K562 (cell line): ENCODE measurements around the gene PRRT2. TPM values are rescaled to one million over a fixed set of nuclear protein-coding genes. Genes with fewer than 3 reads are reported as not detected.

Source experiments
- CBFA2T2 ChIP-seq: fragments of 450-650 bp; conservative IDR thresholded peaks from 2 replicates; pipeline ENCODE4 v1.6.1; 2017; ENCODE audit warnings: mild to moderate bottlenecking
- CC2D1A ChIP-seq: fragments of 450-650 bp; IDR thresholded peaks from 2 replicates; pipeline ENCODE4 v1.6.1; 2017; ENCODE audit warnings: mild to moderate bottlenecking
- CHCHD3 ChIP-seq: fragments of 250-450 bp; sonication (Bioruptor Pico); IDR thresholded peaks from 2 replicates; pipeline ENCODE4 v2.1.2; 2022; ENCODE audit warnings: mild to moderate bottlenecking
- CREB1 ChIP-seq, 2 experiments: sonication (generic) in 1 of 2; formaldehyde crosslinking in 1 of 2; IDR thresholded peaks; 2 replicates each; pipeline versions ENCODE4 v1.6.1 to v1.8.0; 2012 to 2022; ENCODE audit warnings: inconsistent platforms in 1 of 2, mild to moderate bottlenecking in 1 of 2, missing genetic modification reagents in 1 of 2, moderate library complexity in 1 of 2
- HDAC1 ChIP-seq, 2 experiments: fragments of 450-650 bp; IDR thresholded peaks; 2 replicates each; pipeline ENCODE4 v1.6.1; 2016 to 2017; ENCODE audit warnings: inconsistent platforms in 1 of 2, mild to moderate bottlenecking in 1 of 2, moderate library complexity in 1 of 2
- KAT8 ChIP-seq: fragments of 450-650 bp; IDR thresholded peaks from 2 replicates; pipeline ENCODE4 v1.6.1; 2016; ENCODE audit warnings: low read depth, mild to moderate bottlenecking
- MED1 ChIP-seq: sonication (generic); formaldehyde crosslinking; IDR thresholded peaks from 2 replicates; pipeline ENCODE4 v1.8.1; 2023; ENCODE audit warnings: missing genetic modification reagents, borderline replicate concordance
- MTA2 ChIP-seq: fragments of 450-650 bp; IDR thresholded peaks from 2 replicates; pipeline ENCODE4 v1.6.1; 2016; ENCODE audit warnings: low read depth
- NR2C2 ChIP-seq, 2 experiments: fragments of 200-800 bp in 1 of 2; sonication (Bioruptor generic) in 1 of 2; sonication (generic) in 1 of 2; formaldehyde crosslinking in 1 of 2; IDR thresholded peaks; 2 replicates each; pipeline versions ENCODE4 v1.6.1 to v1.8.0; 2016 to 2022; ENCODE audit warnings: mild to moderate bottlenecking in 1 of 2, missing compliant biosample characterization in 1 of 2, missing genetic modification characterization in 1 of 2, missing genetic modification reagents in 1 of 2
- NR3C1 ChIP-seq: sonication (generic); formaldehyde crosslinking; IDR thresholded peaks from 2 replicates; pipeline ENCODE4 v1.8.1; 2022; ENCODE audit warnings: missing genetic modification reagents
- NUFIP1 ChIP-seq: fragments of 450-650 bp; IDR thresholded peaks from 2 replicates; pipeline ENCODE4 v1.6.1; 2018; ENCODE audit not compliant: partially characterized antibody
- PHF8 ChIP-seq: fragments of 200-600 bp; sonication (generic); IDR thresholded peaks from 2 replicates; pipeline ENCODE4 v1.6.1; 2012; ENCODE audit warnings: mixed run types, mild to moderate bottlenecking, inconsistent platforms, low read length, moderate library complexity, borderline replicate concordance
- RBBP5 ChIP-seq: fragments of 200-600 bp; sonication (generic); IDR thresholded peaks from 2 replicates; pipeline ENCODE4 v1.6.1; 2012; ENCODE audit warnings: borderline replicate concordance, mild to moderate bottlenecking, low read length, control low read depth, inconsistent platforms; ENCODE audit not compliant: insufficient read depth, poor library complexity, severe bottlenecking
- RFX5 ChIP-seq: IDR thresholded peaks from 2 replicates; pipeline ENCODE4 v1.6.1; 2011; ENCODE audit warnings: low read depth, mild to moderate bottlenecking, improper control_type of control experiment, low read length
- SMARCA4 ChIP-seq: fragments of 450-650 bp; IDR thresholded peaks from 2 replicates; pipeline ENCODE4 v1.6.1; 2016
- ZBED1 ChIP-seq: IDR thresholded peaks from 2 replicates; pipeline ENCODE4 v1.6.1; 2014
- ZC3H4 ChIP-seq: sonication (generic); formaldehyde crosslinking; IDR thresholded peaks from 2 replicates; pipeline ENCODE4 v1.9.0; 2021; ENCODE audit warnings: missing genetic modification reagents, borderline replicate concordance
- ZNF395 ChIP-seq: fragments of 200-800 bp; sonication (Bioruptor generic); IDR thresholded peaks from 2 replicates; pipeline ENCODE4 v1.6.1; 2017; ENCODE audit warnings: missing genetic modification characterization, missing compliant biosample characterization
- ZNF75A ChIP-seq: fragments of 450-650 bp; formaldehyde crosslinking; IDR thresholded peaks from 2 replicates; pipeline ENCODE4 v1.4.0; 2020; ENCODE audit warnings: mild to moderate bottlenecking
- polyA plus RNA-seq, 8 experiments: library from polyadenylated mRNA; depleted of rRNA in 4 of 8; stranded (reverse) in 5 of 8; unstranded in 3 of 8; fragments of >200 nt; fragmentation: Nextera tagmentation in 2 of 8; fragmentation: Illumina TruSeq in 1 of 8; extraction: Ambion mirVana in 2 of 8; extraction: Trizol in 1 of 8; gene quantifications; 2 replicates each; pipeline versions ENCODE4 v1.2.1 to v1.2.3, GENCODE V29; 2011 to 2014; ENCODE audit warnings: inconsistent platforms in 1 of 8, missing spikeins in 1 of 8
- total RNA-seq, 7 experiments: library from RNA; depleted of rRNA in 6 of 7; stranded (reverse); fragments of >200 nt in 6 of 7; fragmentation: Illumina TruSeq in 2 of 7; extraction: Trizol in 2 of 7; gene quantifications; 2 replicates each; pipeline versions ENCODE4 v1.2.1 to v1.2.3, GENCODE V29; 2011 to 2021; ENCODE audit warnings: low replicate concordance in 1 of 7
- TF ChIP-seq, protein P1 (sequence below): fragments of 250-450 bp; sonication (Bioruptor Pico); IDR thresholded peaks from 2 replicates; pipeline ENCODE4 v1.5.0; 2020; ENCODE audit warnings: mild to moderate bottlenecking, borderline replicate concordance
- TF ChIP-seq, protein P2 (sequence below): fragments of 450-650 bp; IDR thresholded peaks from 2 replicates; pipeline ENCODE4 v1.6.1; 2014; ENCODE audit warnings: low read depth, mild to moderate bottlenecking, moderate library complexity, borderline replicate concordance
- TF ChIP-seq, protein P3 (sequence below): fragments of 450-650 bp; formaldehyde crosslinking; IDR thresholded peaks from 2 replicates; pipeline ENCODE4 v1.4.0; 2022; ENCODE audit warnings: mild to moderate bottlenecking, moderate library complexity

Gene PRRT2
- total and polyA plus RNA-seq, 9 of the 15 experiments (the other 6 are each of a cell fraction or from before 2014, with no cell fraction given) = 0.11 to 1.0 (median 0.42) TPM; not detected in 2

DNA sequence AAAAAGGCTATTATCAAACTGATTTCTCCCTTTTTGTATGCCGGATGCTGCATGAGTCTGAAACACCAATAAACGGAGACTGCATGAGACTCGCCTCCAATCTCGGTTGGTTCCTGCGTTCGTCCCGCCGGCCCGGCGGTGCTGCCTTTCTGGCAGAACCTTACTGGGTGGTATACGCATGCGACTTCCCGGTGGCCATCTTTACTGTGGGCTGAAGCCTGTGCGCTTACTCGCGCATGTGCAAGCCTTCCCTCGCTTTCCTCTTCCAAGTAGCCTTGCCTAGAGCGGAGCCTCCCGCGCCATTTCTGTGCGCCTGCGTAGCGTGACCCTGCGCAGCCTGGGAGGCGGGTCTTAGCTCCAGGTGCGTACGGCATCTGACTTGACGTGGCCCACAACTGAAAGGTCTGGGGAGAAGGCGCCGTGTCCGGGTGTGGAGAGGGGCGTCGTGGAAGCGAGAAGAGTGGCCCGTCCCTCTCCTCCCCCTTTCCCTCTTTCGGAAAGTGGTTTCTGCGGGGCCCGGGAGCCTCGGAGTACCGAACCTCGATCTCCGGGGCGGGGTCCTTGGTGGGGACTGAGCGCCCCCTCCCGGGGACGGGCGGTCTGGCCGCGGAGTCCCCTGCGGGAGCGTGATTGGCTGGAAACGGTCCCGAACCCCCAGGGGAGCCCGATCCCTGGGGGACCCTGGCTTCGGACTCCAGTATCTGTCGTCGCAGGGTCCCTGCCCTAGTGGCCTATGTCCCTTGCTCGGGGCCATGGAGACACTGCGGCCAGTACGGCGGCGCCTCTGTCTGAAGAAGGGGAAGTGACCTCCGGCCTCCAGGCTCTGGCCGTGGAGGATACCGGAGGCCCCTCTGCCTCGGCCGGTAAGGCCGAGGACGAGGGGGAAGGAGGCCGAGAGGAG, 4.0 kb downstream of the PRRT2 start, which contains the start of gene PAGR1 (continued):
- TF ChIP-seq ZC3H4 (CRISPR knock-in tag) (no peak), CBFA2T2 (no peak), CC2D1A (peak; percentile 88), PHF8 (peak; percentile 77; the same call in 1 of the 2 replicates), SMARCA4 (no peak), RBBP5 (peak; percentile 28), RFX5 (no peak), NUFIP1 (no peak), NR2C2 (CRISPR knock-in tag; IDR thresholded peaks at IDR 0.05) (peak; percentile 91), NR2C2 (tag; IDR thresholded peaks at IDR 0.05) (peak; percentile 97), ZBED1 (no peak), ZNF75A (CRISPR knock-in tag) (no peak), ZNF395 (CRISPR knock-in tag) (no peak), CHCHD3 (CRISPR knock-in tag) (no peak), HDAC1 (IDR thresholded peaks at IDR 0.05) (no peak; a peak in 1 of 4 replicates), MED1 (no peak), KAT8 (no peak), NR3C1 (CRISPR knock-in tag) (no peak), CREB1 (IDR thresholded peaks at IDR 0.05) (peak; percentile 91), CREB1 (CRISPR knock-in tag; IDR thresholded peaks at IDR 0.05) (peak; percentile 95), MTA2 (no peak; the same call in 1 of the 2 replicates)
- TF ChIP-seq, protein P1, sequence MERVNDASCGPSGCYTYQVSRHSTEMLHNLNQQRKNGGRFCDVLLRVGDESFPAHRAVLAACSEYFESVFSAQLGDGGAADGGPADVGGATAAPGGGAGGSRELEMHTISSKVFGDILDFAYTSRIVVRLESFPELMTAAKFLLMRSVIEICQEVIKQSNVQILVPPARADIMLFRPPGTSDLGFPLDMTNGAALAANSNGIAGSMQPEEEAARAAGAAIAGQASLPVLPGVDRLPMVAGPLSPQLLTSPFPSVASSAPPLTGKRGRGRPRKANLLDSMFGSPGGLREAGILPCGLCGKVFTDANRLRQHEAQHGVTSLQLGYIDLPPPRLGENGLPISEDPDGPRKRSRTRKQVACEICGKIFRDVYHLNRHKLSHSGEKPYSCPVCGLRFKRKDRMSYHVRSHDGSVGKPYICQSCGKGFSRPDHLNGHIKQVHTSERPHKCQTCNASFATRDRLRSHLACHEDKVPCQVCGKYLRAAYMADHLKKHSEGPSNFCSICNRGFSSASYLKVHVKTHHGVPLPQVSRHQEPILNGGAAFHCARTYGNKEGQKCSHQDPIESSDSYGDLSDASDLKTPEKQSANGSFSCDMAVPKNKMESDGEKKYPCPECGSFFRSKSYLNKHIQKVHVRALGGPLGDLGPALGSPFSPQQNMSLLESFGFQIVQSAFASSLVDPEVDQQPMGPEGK (CRISPR knock-in tag) = no peak
- TF ChIP-seq, protein P2, sequence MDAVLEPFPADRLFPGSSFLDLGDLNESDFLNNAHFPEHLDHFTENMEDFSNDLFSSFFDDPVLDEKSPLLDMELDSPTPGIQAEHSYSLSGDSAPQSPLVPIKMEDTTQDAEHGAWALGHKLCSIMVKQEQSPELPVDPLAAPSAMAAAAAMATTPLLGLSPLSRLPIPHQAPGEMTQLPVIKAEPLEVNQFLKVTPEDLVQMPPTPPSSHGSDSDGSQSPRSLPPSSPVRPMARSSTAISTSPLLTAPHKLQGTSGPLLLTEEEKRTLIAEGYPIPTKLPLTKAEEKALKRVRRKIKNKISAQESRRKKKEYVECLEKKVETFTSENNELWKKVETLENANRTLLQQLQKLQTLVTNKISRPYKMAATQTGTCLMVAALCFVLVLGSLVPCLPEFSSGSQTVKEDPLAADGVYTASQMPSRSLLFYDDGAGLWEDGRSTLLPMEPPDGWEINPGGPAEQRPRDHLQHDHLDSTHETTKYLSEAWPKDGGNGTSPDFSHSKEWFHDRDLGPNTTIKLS = peak; percentile 90
- TF ChIP-seq, protein P3, sequence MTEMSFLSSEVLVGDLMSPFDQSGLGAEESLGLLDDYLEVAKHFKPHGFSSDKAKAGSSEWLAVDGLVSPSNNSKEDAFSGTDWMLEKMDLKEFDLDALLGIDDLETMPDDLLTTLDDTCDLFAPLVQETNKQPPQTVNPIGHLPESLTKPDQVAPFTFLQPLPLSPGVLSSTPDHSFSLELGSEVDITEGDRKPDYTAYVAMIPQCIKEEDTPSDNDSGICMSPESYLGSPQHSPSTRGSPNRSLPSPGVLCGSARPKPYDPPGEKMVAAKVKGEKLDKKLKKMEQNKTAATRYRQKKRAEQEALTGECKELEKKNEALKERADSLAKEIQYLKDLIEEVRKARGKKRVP (CRISPR knock-in tag) = peak; percentile 70; the same call in 1 of the 2 replicates
